GM04504 (cell line): ENCODE data around the gene RALGPS1.

Experiments used
- DNase-seq: peaks from one replicate; pipeline ENCODE4 v3.0.0-alpha.2; 2012; ENCODE audit warnings: low read depth

RALGPS1 gene

GRCh38 chr9:127209220-127209619 lies 294.6 kb downstream of the RALGPS1 start:
- no peak for DNase-seq

DNA sequence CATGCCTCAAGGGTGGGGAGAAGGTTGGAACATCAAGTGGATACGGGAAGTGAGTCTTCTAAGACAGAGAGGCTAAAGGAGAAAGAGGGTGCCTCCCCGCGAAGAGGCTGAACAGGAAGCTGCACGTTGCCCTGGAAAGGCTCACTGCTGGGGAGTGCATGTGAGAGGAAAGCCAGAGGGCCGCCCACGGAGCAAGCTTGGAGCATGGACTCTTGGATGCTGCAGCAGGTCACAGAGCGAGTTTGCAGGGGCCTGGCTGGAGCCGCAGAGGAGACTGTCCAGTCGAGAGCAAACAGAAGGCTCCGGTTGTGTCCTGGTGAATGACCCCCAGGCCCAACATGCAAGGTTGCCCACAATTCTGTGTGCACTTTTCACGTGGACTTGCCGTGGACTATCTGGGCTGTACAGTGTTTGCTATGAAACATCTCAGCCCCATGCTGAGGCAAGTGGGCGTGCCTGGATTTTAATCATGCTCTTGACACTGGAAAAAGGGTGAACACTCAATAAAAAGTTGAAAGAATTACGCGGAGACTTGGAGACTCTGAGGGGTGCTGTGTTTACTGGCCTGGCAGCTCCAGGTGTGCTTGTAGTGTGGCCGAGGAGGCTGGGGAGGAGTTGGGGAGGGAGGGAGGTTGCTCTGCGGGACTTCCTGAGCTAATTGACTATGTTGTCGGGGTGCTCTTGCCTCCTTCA lies 295.5 kb downstream of the RALGPS1 start:
- DNase-seq = no peak

DNA sequence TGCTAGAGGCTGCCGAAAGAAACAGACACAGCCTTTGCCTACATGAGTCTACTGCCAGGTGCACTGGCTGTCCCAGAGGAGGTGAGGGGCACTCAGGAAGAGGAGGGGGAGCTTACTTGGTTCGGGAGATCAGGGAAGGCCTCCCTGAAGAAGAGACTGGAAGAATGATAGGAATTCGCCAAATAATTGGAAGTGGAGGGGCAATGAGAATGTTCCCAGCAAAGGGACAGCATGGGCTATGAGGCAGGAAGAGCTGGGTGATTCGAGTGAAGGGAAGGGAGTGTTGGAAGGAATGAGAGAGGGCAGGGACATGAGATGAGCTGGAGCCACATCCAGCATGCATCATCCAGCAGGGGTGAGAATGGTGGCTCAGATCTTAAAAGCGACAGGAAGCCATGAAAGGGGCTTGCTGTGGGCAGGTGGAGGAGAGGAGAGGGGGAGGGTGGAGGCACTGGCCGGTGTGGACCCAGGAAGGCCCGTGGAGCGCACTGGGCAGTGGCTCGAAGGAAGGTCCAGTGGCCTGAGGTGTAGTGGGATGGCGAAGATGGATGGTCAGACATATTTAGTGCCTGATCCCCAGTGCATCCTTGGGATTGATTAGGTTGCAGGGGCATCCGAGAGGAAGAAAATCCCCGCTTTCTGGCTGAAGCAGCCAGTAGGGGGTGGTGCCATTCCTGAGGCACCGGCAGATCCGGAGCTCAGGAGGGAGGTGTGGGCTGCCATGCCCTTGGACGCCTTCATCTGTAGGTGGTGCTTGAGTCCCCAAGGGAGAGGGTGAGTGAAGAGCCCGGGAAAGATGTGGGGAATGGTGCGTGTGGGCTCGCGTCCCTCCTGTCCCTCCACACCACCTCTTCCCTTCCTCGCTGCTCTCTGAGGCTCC lies 296.5 kb downstream of the RALGPS1 start:
- no peak for DNase-seq

GRCh38 chr9:127211983-127212382 lies 297.4 kb downstream of the RALGPS1 start:
- DNase-seq = no peak

DNA sequence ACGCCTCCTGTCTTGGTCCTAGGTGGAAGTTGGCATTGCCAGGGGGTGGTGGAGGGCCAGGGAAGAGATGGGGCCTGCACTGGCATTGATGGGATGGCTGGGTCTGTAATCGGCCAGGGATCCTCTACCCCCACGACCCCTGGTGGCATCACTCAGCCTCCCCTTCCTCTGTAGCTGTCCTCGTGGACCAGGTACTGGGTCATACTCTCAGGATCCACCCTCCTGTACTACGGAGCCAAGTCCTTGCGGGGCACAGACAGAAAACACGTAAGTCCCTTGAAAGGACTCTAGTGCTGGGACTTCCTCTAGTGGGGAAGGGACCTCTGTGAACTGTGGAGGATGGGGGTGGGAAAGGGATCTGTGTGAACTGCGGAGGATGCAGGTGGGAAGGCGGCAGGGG lies 297.9 kb downstream of the RALGPS1 start:
- no peak for DNase-seq

GRCh38 chr9:127213859-127214258 lies 299.3 kb downstream of the RALGPS1 start:
- DNase-seq = no peak

DNA sequence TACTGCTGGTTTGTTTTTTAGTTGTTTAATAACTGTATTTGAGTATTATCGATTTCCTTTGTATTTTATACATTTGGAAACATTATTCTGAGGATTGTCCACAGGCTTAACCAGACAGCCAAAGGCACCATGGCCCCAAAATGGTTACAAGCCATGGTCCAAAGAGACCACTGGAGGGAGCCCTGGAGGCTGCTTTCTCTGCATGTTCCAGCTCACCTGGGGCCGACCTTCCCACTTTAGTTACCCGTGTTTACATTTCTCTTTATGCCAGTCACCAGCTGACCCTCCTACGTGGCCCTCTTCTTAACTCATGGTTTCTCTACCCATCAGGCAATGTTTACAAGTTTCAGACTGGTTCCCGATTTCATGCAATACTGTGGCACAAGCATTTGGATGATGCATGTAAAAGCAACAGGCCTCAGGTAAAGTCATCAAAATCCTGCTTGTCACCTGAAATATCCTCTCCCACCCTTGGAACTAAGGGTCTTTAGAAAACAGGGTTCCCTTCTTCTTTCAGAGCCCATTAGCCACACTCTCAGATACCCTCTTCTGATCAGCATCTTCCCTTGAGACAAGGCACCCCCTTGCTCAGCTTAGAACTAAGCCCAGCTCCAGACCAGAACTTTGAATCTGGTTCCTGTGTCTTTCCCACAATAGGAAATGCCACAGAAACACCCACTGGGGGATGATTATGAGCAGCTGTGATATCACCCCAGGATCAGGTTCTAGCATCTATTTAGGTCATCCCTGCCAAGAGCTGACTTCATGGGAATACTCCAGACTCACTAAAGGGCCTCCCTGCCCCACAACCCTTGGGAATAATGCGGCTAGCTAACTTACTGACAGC lies 300.1 kb downstream of the RALGPS1 start:
- DNase-seq = peak; percentile 49

- no peak for DNase-seq
Observed at GRCh38 chr9:127215268-127216209, 301.0 kb downstream of the RALGPS1 start.

GRCh38 chr9:127216210-127216887 lies 301.8 kb downstream of the RALGPS1 start:
- no peak for DNase-seq

DNA sequence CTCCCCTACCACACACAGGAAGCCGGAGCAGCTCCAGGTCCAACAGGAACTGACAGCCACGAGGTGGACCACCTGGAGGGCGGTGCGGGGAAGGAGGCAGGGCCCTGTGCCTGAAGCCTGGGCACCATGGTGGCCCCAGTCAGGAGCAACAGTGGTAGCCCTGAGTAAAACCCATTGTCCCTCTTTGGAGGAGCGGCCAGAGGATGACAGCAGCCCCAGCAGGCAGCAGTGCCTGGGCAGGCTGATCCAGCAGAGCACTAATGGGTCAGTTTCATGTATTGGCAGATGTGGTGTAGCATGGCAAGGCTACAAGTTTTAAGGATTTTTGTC lies 302.3 kb downstream of the RALGPS1 start:
- no peak for DNase-seq

DNA sequence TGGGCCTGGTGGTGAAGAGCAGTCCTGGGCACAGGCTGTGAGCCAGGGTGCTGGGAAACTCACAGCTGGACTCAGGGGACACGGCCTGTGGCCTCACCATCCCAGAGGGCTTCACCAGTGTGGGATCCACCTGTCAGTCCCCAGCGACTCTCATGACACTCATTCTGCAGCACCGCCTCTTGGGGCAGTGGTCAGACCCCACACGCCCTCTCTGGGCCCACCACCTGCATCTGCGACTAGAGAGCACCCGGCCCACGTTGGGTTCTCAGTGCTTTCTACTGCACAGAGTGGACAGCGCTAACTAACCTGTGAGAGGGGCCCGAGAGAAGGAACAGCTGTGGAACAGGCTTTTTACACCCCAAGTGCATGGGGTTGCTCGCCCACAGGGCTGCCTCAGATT lies 304.2 kb downstream of the RALGPS1 start:
- DNase-seq = no peak

- no peak for DNase-seq
Observed at GRCh38 chr9:127219520-127219919, 304.9 kb downstream of the RALGPS1 start.

DNA sequence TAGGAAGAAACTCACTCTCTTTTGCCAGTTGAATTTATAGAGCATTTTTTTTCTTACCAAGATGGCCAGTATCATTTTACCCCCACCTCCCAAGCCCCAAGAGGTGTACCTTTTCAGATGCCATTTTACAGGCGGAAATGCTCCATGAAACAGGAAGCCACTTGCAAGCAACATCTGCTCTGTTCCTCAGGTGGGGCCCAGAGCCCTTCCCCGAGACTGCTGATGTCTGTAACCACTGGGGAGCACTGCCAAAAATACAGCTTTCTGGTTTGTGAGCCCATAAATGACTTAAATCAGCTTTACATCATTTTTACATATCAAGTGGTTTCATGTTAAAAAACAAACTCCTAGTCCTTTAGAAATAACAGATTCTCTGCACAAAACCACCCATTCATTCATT lies 307.1 kb downstream of the RALGPS1 start:
- DNase-seq = no peak

- DNase-seq = no peak
Observed at GRCh38 chr9:127222388-127223095, 308.0 kb downstream of the RALGPS1 start.

GRCh38 chr9:127223266-127223665 lies 308.7 kb downstream of the RALGPS1 start:
- no peak for DNase-seq

GRCh38 chr9:127223810-127224177 lies 309.2 kb downstream of the RALGPS1 start:
- DNase-seq = no peak

DNA sequence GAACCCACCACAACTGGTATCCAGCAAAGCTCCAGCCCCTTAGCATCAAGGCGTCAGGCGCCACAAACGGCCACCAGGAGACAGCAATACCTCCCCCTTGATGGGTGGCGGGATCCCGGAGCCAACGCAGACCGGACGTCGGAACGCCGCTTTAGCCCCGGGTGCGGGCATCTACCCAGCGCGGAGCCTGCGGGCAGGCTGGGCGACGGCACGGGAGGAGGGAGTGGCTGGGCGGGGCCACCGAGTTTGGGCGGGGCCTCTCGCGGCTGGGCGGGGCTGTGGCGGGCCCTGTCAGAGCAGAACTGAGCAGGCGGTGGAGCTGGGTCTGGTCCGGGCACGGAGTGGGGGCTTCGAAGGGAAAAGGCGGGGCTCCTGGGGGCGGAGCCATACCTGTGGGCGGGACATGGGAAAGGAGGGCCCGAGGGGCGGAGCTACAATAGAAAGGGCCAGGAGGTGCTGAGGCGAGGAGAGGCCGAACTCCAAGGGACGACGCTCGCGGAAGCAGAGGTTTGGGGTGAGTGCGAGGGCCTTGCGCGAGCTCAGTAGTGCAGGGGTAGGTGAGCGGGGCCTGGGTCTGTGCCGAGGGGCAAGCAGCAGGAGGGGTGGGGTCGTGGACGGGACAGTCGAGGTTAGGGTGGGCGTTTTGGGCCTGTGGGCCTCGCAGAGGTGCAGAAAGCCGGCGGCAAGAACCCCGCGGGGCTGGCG lies 309.7 kb downstream of the RALGPS1 start:
- DNase-seq = no peak

DNA sequence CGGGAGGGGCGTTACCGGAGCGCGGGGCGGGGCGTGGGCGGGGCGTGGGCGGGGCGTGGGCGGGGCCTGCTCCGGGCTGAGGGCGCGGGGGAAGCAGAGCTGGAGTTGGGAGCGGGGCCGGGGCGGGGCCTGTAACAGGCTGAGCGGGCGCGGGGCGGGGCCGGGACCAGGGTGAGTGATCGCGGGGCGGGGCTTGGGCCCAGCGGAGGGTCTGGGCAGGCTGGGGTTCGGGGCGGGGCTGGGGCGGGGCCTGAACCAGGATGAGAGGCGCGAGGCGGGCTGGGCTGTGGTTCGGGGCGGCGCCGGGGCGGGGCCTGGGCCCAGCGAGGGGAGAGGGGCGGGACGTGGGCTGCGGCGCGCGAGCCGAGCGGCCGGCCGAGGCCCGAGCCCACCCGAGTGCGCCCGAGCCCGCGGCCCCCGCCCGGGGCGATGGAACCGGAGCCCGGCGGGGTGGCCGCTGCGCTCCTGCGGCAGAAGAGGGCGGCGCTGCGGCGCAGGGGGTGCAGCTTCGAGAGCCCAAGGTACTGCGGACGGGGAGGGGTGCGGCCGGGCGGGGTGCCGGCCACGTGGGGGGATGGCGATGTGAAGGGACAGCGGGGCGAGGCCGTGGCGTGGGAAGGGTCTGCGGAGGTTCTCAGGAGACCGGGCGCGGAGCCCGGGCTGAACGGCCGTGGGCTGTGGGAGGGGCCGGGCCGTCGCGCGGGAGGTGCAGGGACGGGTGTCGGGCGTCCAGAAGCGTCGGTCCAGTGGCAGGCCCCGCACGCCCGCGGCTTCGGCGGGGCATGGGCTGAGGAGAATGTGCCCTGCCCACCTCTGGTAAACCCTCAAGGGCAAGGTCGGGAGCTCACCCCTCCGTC lies 310.5 kb downstream of the RALGPS1 start:
- DNase-seq = peak; percentile 35
